ENCODE data around the gene CABLES2.

DNA sequence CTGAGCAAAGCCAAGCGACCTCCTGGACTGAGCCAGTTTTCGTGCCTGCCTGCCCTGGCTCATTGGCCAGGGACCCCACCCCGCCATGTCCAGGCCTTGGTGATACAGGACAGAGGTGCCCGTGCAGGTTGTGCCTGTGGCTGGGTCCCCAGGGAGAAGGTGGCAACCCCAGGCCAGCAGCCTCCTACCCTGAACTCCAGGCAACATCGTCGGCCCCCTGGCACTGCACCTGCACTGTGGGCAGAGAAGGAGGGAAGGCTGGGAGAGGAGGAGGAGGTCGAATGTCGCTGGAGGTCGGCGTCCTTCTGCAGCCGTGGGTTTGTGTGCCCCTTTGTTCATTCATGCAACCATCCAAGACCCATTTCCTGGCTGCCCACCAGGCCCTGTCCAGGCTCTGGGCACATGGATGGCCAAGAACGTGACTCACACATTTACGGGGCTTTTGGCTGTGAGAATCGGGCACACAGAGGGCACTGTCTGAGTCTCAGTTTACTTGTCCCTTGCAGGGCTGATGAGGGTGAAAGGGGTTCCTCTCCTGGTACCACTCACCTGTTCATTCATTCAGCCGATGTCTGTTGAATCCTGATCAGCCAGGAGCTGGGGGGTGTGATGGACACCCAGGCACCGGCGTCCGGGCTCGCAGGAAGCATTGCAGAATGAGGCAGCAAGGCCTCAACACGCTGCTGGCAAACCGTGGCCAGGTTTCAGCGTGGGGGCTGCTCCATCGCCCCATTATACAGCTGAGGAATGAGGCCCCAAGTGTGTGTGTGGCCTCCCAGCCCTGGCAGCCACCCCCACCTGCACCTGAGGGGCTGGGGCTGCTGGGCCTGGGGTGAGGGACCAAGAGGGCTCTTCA, 22.6 kb upstream of the CABLES2 start:
- no peak for TF ChIP-seq YY1 (IDR thresholded peaks at IDR 0.05; ENCODE audit: low read depth)
- no peak for TF ChIP-seq CEBPB (IDR thresholded peaks at IDR 0.05)
- TF ChIP-seq CREB1 (IDR thresholded peaks at IDR 0.05; ENCODE audit: low read depth): no peak
- TF ChIP-seq, protein P1, sequence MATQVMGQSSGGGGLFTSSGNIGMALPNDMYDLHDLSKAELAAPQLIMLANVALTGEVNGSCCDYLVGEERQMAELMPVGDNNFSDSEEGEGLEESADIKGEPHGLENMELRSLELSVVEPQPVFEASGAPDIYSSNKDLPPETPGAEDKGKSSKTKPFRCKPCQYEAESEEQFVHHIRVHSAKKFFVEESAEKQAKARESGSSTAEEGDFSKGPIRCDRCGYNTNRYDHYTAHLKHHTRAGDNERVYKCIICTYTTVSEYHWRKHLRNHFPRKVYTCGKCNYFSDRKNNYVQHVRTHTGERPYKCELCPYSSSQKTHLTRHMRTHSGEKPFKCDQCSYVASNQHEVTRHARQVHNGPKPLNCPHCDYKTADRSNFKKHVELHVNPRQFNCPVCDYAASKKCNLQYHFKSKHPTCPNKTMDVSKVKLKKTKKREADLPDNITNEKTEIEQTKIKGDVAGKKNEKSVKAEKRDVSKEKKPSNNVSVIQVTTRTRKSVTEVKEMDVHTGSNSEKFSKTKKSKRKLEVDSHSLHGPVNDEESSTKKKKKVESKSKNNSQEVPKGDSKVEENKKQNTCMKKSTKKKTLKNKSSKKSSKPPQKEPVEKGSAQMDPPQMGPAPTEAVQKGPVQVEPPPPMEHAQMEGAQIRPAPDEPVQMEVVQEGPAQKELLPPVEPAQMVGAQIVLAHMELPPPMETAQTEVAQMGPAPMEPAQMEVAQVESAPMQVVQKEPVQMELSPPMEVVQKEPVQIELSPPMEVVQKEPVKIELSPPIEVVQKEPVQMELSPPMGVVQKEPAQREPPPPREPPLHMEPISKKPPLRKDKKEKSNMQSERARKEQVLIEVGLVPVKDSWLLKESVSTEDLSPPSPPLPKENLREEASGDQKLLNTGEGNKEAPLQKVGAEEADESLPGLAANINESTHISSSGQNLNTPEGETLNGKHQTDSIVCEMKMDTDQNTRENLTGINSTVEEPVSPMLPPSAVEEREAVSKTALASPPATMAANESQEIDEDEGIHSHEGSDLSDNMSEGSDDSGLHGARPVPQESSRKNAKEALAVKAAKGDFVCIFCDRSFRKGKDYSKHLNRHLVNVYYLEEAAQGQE (IDR thresholded peaks at IDR 0.05; ENCODE audit: low read depth): no peak
